Raji (cell line): ENCODE results near the gene TENT5D.

Source experiments
- POLR2A ChIP-seq: IDR thresholded peaks from 2 replicates; pipeline ENCODE4 v1.6.1; 2011; ENCODE audit warnings: low read depth, low read length, control low read depth; ENCODE audit not compliant: insufficient read depth

Gene TENT5D

GRCh38 chrX:80420147-80420546 lies at the start of gene TENT5D:
TSS of gene TENT5D (plus strand) at chrX:80420447. CDS start at chrX:80442540, 22,093 bp downstream.
- TF ChIP-seq POLR2A, result no peak

GRCh38 chrX:80388206-80388605 lies 32.0 kb upstream of the TENT5D start:
- TF ChIP-seq POLR2A, result no peak

DNA sequence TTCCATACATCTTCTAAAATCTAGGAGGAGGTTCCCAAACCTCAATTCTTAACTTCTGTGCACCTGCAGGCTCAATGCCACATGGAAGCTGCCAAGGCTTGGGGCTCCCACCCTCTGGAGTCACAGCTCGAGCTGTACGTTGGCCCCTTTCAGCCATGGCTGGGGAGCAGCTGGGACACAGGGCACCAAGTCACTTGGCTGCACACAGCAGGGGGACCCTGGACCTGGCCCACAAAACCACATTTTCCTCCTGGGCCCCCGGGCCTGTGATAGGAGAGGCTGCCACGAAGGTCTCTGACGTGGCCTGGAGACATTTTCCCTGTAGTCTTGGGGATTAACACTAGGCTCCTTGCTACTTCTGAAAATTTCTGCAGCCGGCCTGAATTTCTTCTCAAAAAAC lies 8.2 kb upstream of the TENT5D start:
- TF ChIP-seq POLR2A, result no peak

DNA sequence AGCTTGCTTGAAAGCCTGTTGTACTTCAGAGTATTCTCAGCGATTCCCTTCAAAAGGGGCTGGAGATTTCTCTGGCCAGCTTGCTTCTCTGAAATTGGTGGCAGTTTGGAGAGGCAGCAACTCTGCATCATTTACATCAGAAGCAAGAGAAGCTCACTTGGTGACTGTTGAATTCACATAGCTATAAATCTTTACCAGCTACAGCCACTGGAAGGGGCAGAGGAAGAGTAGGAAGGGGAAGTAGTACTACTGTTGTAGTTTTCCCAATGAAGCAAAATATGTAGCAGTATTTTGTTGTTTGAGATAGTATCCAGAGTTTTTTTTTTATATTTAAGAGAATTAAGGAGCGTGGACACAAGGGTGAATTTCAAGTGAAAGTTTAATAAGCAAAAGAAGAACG lies 2.8 kb downstream of the TENT5D start:
- TF ChIP-seq POLR2A, result no peak

DNA sequence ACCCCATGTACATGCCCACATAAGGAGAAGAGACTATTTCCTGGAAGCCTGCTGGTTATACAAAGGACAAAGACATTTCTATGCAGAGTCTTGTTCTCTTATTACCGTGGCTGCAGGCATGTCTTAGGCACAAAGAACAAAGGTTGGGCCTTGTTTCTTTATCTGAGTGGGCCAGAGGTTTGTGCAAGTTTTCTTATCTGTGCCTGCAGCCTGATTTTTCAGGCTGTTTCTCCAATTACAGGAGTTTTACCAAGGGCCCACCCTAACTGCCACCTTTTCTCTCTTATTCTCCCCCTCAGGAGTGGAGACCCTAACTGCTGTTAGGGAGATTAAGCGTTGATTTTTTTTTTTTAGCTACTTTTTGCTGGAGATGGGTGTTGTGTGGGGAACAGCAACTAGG lies 3.5 kb downstream of the TENT5D start:
- no peak for TF ChIP-seq POLR2A

GRCh38 chrX:80430826-80431504 lies 10.7 kb downstream of the TENT5D start:
- no peak for TF ChIP-seq POLR2A

DNA sequence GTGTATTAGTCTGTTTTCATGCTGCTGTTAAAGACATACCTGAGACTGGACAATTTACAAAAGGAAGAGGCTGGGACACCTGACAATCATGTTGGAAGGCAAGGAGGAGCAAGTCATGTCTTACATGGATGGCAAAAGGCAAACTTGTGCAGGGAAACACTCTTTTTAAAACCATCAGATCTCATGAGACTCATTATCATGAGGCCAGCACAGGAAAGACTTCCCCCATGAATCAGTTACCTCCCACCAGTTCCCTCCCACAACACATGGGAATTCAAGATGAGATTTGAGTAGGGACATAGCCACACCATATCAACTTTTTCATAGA lies 11.2 kb downstream of the TENT5D start:
- TF ChIP-seq POLR2A, result no peak

DNA sequence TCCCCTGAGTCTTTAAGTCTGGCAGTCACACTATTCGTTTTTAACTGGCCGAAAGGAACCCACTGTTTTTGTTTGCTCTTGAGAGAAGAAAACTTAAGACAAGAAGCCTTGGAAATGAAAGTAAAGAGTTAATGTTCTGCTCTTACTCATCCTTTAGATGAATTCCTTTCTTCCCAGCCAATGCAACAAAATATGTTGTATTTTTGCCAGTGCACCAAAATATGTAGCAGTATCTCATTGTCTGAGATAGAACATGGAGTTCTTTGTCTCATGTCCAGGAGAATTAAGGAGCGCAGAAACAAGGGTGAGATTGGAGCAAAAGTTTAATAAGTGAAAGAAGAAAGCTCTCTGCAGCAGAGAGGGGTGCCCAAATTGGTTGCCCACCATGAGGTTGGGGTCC lies 12.2 kb downstream of the TENT5D start:
- TF ChIP-seq POLR2A, result no peak

GRCh38 chrX:80432863-80433262 lies 12.6 kb downstream of the TENT5D start:
- TF ChIP-seq POLR2A, result no peak

DNA sequence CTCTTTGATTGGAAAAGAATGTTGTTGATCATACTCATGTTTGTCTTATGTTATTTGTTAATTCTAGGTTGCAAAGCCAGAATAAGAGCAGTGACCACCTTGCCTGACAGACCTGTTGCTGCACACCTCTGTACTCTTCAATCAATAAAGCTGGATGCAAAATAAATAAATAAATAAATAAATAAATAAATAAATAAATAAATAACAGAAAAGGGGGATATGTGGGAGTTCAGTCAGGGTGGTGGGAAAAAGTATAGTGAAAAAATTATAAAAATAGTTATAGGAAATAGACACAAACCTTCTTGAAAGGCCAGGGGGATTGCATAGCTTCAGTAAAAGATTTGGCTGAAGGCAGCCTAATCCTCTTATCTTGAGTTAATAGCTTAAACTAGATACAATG lies 51.3 kb downstream of the TENT5D start:
- no peak for TF ChIP-seq POLR2A

DNA sequence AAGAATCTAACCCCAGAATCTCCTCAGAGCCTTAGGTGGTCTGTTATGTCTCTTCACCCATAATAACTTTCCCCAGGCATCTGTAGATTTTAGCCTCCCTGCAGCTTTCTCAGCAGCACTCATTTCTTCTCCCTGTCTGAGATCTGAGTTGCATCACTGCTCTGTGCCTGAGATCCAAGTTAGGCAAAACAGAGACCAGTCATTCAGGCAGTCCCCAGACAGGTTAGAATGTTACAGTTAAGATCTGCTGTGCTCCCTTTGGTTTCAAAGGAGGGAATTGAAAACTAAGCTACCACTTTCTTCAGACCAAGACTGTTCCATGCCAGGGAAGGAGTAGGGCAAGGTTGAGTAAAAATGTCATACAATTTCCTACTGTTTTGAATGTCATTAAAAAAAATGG lies 65.3 kb downstream of the TENT5D start:
- no peak for TF ChIP-seq POLR2A

DNA sequence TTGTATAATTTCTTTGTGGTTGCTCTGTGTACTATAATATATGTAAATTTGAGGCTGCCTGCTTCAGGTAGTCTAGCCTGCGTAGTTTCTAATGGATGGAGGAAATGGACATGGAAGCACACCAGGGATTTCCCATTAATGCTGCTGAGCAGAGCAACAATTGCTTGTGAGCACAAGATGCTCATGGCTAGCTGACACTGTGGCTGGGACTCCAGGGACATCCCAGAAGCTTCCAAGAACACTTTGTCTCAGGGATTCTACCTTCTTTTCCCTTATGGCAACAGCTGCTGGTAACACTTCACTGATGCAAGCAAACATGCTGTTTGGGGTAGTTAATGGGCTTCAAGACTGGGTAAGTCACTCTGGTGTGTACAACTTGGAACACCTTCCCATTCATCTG lies 66.1 kb downstream of the TENT5D start:
- no peak for TF ChIP-seq POLR2A

- TF ChIP-seq POLR2A, result no peak
Observed at GRCh38 chrX:80489166-80489565, 68.9 kb downstream of the TENT5D start.
